Body of pancreas (tissue), 4 donors: Measurements from ENCODE around the gene MEG3.

Experiments used
- CTCF ChIP-seq, 7 experiments: fragments of 450-650 bp in 4 of 7; fragments of 200-600 bp in 3 of 7; sonication (generic) in 3 of 7; IDR thresholded peaks; one replicate each; pipeline ENCODE4 v1.5.1; 2016 to 2019; ENCODE audit warnings: antibody characterized with exemption in 7 of 7
- POLR2A ChIP-seq, 3 donors: fragments of 450-650 bp; IDR thresholded peaks; one replicate each; pipeline ENCODE4 v1.6.1; 2016; ENCODE audit warnings: antibody characterized with exemption in 3 of 3, mild to moderate bottlenecking in 2 of 3

GRCh38 chr14:100830681-100831080, 4.8 kb downstream of the MEG3 start:
- TF ChIP-seq CTCF (IDR thresholded peaks at IDR 0.05) = no peak
- no peak for TF ChIP-seq POLR2A (IDR thresholded peaks at IDR 0.05)
